Esophagus muscularis mucosa (tissue), 3 donors: Measurements from ENCODE around the gene ENG.

ENCODE experiments used
- CTCF ChIP-seq, 3 experiments: fragments of 200-600 bp in 2 of 3; fragments of 450-650 bp in 1 of 3; sonication (generic) in 2 of 3; IDR thresholded peaks; one replicate each; pipeline ENCODE4 v1.5.1; 2017 to 2019; ENCODE audit warnings: antibody characterized with exemption in 3 of 3, mild to moderate bottlenecking in 2 of 3, moderate library complexity in 1 of 3
- POLR2A ChIP-seq: fragments of 450-650 bp; IDR thresholded peaks from one replicate; pipeline ENCODE4 v1.6.1; 2017; ENCODE audit warnings: antibody characterized with exemption, moderate library complexity, mild to moderate bottlenecking, low read depth

- TF ChIP-seq POLR2A, result no peak
- TF ChIP-seq CTCF (IDR thresholded peaks at IDR 0.05), result no peak
These were observed 19.4 kb upstream of the ENG start for GRCh38 chr9:127873886-127874285.
